ENCODE data around the gene FAM193B.
"Not testable (repeated sequence)": the region's sequence is repeated elsewhere in the genome, so short reads cannot be mapped to it uniquely, and the experiment has no call there.

Gene FAM193B

DNA sequence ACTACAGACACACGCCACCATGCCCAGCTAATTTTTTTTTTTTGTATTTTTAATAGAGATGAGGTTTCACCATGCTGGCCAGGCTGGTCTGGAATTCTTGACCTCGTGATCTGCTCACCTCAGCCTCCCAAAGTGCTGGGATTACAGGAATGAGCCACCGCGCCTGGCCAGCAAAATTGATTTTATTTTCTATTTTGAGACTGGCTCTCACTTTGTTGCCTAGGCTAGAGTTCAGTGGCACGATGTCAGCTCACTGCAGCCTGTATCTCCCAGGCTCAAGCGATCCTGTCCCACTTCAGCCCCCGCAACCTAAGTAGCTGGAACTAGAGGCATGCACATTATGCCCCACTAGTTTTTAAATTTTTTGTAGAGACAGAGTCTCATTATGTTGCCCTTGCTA lies 19.9 kb downstream of the FAM193B start:
- not testable (repeated sequence) for H2BK120ac ChIP-seq (ENCODE audit: insufficient read depth, low read length, poor library complexity); H3K79me1 ChIP-seq (ENCODE audit: low read length); H2BK5ac ChIP-seq (ENCODE audit: low read depth, low read length, poor library complexity); H3K23ac ChIP-seq (ENCODE audit: low read length); H3K4me3 ChIP-seq (ENCODE audit: low read depth, low read length); H3K14ac ChIP-seq (ENCODE audit: low read length); H4K8ac ChIP-seq (ENCODE audit: low read depth, low read length); H4K12ac ChIP-seq (ENCODE audit: low read depth, low read length); H3K18ac ChIP-seq (ENCODE audit: low read length); H2AK5ac ChIP-seq (ENCODE audit: low read length); H3K27me3 ChIP-seq (ENCODE audit: insufficient read depth, low read length); H3K4me2 ChIP-seq (ENCODE audit: low read length); H3K9ac ChIP-seq (ENCODE audit: low read length); H4K91ac ChIP-seq (ENCODE audit: low read depth, low read length); DNase-seq; H3K4me1 ChIP-seq (ENCODE audit: control insufficient read depth in 1 of 2, insufficient read depth in 2 of 2, low read length in 2 of 2); H3K4ac ChIP-seq (ENCODE audit: low read depth, low read length); H2AFZ ChIP-seq (ENCODE audit: insufficient read depth, low read length, poor library complexity); H3K27ac ChIP-seq (ENCODE audit: low read depth, low read length); H3K9me3 ChIP-seq (ENCODE audit: insufficient read depth, low read depth, low read length); H3K79me2 ChIP-seq (ENCODE audit: control insufficient read depth, insufficient read depth, low read length, poor library complexity); H2BK12ac ChIP-seq (ENCODE audit: low read length)
- no CpG with 5 or more reads among the region's 7 CpGs for WGBS (ENCODE audit: extremely low coverage, insufficient coverage, insufficient read length)
- H3K36me3 ChIP-seq (ENCODE audit: control insufficient read depth in 1 of 2, insufficient read depth in 2 of 2, low read length in 2 of 2) = peaks cover 64 to 69% of the 10 kb centered on the region in 2 experiments

DNA sequence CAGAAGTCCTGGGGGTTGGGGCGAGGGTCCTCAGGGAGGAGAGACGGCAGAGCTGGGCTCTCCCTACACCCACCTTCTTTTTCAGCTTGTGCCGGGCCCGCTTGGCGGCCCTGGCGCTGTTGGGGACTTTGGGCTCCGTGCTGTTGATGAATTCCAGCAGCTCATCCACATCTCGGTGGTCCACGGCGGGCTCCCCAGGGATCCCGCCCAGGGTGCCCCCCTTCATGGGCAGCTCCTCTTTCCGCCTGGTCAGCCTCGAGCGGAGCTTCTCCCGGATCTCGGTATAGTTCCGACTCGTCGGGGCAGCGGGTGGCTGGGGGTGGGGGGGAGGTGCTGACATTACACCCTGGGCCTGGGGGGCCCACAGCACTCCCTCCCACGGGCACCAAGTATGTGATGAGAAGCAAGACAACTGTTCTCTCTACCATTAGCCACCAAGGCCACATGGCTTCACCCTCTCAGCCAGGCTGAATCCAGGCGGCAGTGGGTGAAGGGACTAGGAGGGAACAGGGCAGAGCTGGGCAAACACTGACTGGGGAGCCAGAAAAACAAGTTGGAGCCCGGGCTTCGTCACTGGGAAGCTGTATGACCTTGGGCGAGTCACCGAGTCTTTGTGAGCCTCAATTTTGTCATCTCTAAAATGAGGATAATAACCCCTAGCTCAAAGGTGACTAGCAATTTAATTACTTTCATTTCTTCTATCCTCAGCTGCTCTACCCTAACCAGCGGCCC lies 23.0 kb downstream of the FAM193B start:
- no CpG with 5 or more reads among the region's 27 CpGs for WGBS (ENCODE audit: extremely low coverage, insufficient coverage, insufficient read length)
- no peak for DNase-seq
- Histone ChIP-seq H2BK120ac (ENCODE audit: insufficient read depth, low read length, poor library complexity) (no peak overlapping the region), H2AFZ (ENCODE audit: insufficient read depth, low read length, poor library complexity) (no peak overlapping the region), H2BK12ac (ENCODE audit: low read length) (no peak overlapping the region), H3K18ac (ENCODE audit: low read length) (no peak overlapping the region), H3K36me3 (ENCODE audit: control insufficient read depth in 1 of 2, insufficient read depth in 2 of 2, low read length in 2 of 2) (peaks cover 72 to 74% of the 10 kb centered on the region in 2 experiments), H3K27me3 (ENCODE audit: insufficient read depth, low read length) (no peaks in the 10 kb centered on the region), H3K4me2 (ENCODE audit: low read length) (no peak overlapping the region), H2AK5ac (ENCODE audit: low read length) (no peak overlapping the region), H3K4me1 (ENCODE audit: control insufficient read depth in 1 of 2, insufficient read depth in 2 of 2, low read length in 2 of 2) (no peaks in the 10 kb centered on the region), H3K14ac (ENCODE audit: low read length) (no peak overlapping the region), H4K8ac (ENCODE audit: low read depth, low read length) (no peak overlapping the region), H2BK5ac (ENCODE audit: low read depth, low read length, poor library complexity) (no peak overlapping the region), H3K27ac (ENCODE audit: low read depth, low read length) (no peak overlapping the region), H3K79me1 (ENCODE audit: low read length) (no peaks in the 10 kb centered on the region), H3K9me3 (ENCODE audit: insufficient read depth, low read depth, low read length) (no peaks in the 10 kb centered on the region), H3K23ac (ENCODE audit: low read length) (no peak overlapping the region), H3K4ac (ENCODE audit: low read depth, low read length) (no peak overlapping the region), H3K4me3 (ENCODE audit: low read depth, low read length) (no peak overlapping the region), H4K91ac (ENCODE audit: low read depth, low read length) (no peak overlapping the region), H4K12ac (ENCODE audit: low read depth, low read length) (no peak overlapping the region), H3K9ac (ENCODE audit: low read length) (no peak overlapping the region), H3K79me2 (ENCODE audit: control insufficient read depth, insufficient read depth, low read length, poor library complexity) (no peaks in the 10 kb centered on the region)

- DNase-seq = no peak
- Histone ChIP-seq H3K79me2 (ENCODE audit: control insufficient read depth, insufficient read depth, low read length, poor library complexity) (no peaks in the 10 kb centered on the region), H2AK5ac (ENCODE audit: low read length) (no peak overlapping the region), H2BK12ac (ENCODE audit: low read length) (no peak overlapping the region), H3K14ac (ENCODE audit: low read length) (no peak overlapping the region), H4K91ac (ENCODE audit: low read depth, low read length) (no peak overlapping the region), H3K4ac (ENCODE audit: low read depth, low read length) (no peak overlapping the region), H3K18ac (ENCODE audit: low read length) (no peak overlapping the region), H2BK5ac (ENCODE audit: low read depth, low read length, poor library complexity) (no peak overlapping the region), H4K8ac (ENCODE audit: low read depth, low read length) (no peak overlapping the region), H4K12ac (ENCODE audit: low read depth, low read length) (no peak overlapping the region), H3K4me2 (ENCODE audit: low read length) (no peak overlapping the region), H3K27ac (ENCODE audit: low read depth, low read length) (no peak overlapping the region), H3K36me3 (ENCODE audit: control insufficient read depth in 1 of 2, insufficient read depth in 2 of 2, low read length in 2 of 2) (peaks cover 76 to 78% of the 10 kb centered on the region in 2 experiments), H2AFZ (ENCODE audit: insufficient read depth, low read length, poor library complexity) (no peak overlapping the region), H3K4me1 (ENCODE audit: control insufficient read depth in 1 of 2, insufficient read depth in 2 of 2, low read length in 2 of 2) (no peaks in the 10 kb centered on the region), H3K9ac (ENCODE audit: low read length) (no peak overlapping the region), H3K27me3 (ENCODE audit: insufficient read depth, low read length) (no peaks in the 10 kb centered on the region), H2BK120ac (ENCODE audit: insufficient read depth, low read length, poor library complexity) (no peak overlapping the region), H3K9me3 (ENCODE audit: insufficient read depth, low read depth, low read length) (no peaks in the 10 kb centered on the region), H3K79me1 (ENCODE audit: low read length) (no peaks in the 10 kb centered on the region), H3K23ac (ENCODE audit: low read length) (no peak overlapping the region), H3K4me3 (ENCODE audit: low read depth, low read length) (no peak overlapping the region)
- WGBS (ENCODE audit: extremely low coverage, insufficient coverage, insufficient read length) = no CpG with 5 or more reads among the region's 3 CpGs
Measured at GRCh38 chr5:177530638-177531037, 23.7 kb downstream of the FAM193B start.

- DNase-seq = no peak
- no peak overlapping the region for H3K4me3 ChIP-seq (ENCODE audit: low read depth, low read length)
- H4K8ac ChIP-seq (ENCODE audit: low read depth, low read length) = no peak overlapping the region
- H3K9ac ChIP-seq (ENCODE audit: low read length) = no peak overlapping the region
- H2AK5ac ChIP-seq (ENCODE audit: low read length) = no peak overlapping the region
- H3K79me2 ChIP-seq (ENCODE audit: control insufficient read depth, insufficient read depth, low read length, poor library complexity) = no peaks in the 10 kb centered on the region
- no peak overlapping the region for H2AFZ ChIP-seq (ENCODE audit: insufficient read depth, low read length, poor library complexity)
- no peaks in the 10 kb centered on the region for H3K9me3 ChIP-seq (ENCODE audit: insufficient read depth, low read depth, low read length)
- H4K12ac ChIP-seq (ENCODE audit: low read depth, low read length) = no peak overlapping the region
- no peak overlapping the region for H3K4me2 ChIP-seq (ENCODE audit: low read length)
- H2BK12ac ChIP-seq (ENCODE audit: low read length) = no peak overlapping the region
- no peaks in the 10 kb centered on the region for H3K79me1 ChIP-seq (ENCODE audit: low read length)
- no peak overlapping the region for H3K18ac ChIP-seq (ENCODE audit: low read length)
- no peak overlapping the region for H3K27ac ChIP-seq (ENCODE audit: low read depth, low read length)
- WGBS (ENCODE audit: extremely low coverage, insufficient coverage, insufficient read length) = no CpG with 5 or more reads among the region's 12 CpGs
- H3K27me3 ChIP-seq (ENCODE audit: insufficient read depth, low read length) = no peaks in the 10 kb centered on the region
- H2BK120ac ChIP-seq (ENCODE audit: insufficient read depth, low read length, poor library complexity) = no peak overlapping the region
- H3K4ac ChIP-seq (ENCODE audit: low read depth, low read length) = no peak overlapping the region
- no peak overlapping the region for H3K14ac ChIP-seq (ENCODE audit: low read length)
- H3K4me1 ChIP-seq (ENCODE audit: control insufficient read depth in 1 of 2, insufficient read depth in 2 of 2, low read length in 2 of 2) = no peaks in the 10 kb centered on the region
- H3K36me3 ChIP-seq (ENCODE audit: control insufficient read depth in 1 of 2, insufficient read depth in 2 of 2, low read length in 2 of 2) = peaks cover 86 to 89% of the 10 kb centered on the region in 2 experiments
- no peak overlapping the region for H2BK5ac ChIP-seq (ENCODE audit: low read depth, low read length, poor library complexity)
- no peak overlapping the region for H3K23ac ChIP-seq (ENCODE audit: low read length)
- no peak overlapping the region for H4K91ac ChIP-seq (ENCODE audit: low read depth, low read length)
Measured at GRCh38 chr5:177529247-177530203, 24.8 kb downstream of the FAM193B start.
